Measurements from ENCODE around the gene SENP7.
"Not testable (repeated sequence)": the region's sequence is repeated elsewhere in the genome, so short reads cannot be mapped to it uniquely, and the experiment has no call there.

SENP7 gene

DNA sequence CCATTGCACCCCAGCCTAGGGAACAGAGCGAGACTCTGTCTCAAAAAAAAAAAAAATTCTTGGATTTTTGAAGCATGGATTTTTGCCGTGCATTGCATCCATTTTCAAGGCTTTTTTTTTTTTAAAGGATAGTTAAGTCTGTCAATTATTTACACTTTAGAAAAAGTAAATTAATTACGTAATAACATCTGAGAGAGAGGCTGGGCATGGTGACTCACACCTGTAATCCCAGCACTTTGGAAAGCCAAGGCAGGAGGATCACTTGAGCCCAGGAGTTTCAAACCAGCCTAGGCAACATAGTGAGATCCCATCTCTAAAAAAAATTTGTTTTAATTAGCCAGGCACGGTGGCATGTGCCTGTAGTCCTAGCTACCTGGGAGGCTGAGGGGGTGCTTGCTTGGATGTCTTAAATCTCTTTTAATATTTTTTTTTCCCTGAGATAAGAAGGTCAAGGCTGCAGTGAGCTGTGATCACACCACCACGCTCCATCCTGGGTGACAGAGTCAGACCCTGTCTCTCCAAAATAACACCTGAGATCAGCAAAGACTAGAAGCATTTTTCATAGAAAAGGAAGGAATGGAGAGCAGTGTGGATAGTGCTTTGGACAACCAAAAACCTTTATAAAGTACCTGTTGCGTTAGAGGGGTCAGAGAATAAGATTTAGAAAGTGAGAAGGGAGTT lies 6.8 kb upstream of the SENP7 start:
- no peak for DNase-seq

DNA sequence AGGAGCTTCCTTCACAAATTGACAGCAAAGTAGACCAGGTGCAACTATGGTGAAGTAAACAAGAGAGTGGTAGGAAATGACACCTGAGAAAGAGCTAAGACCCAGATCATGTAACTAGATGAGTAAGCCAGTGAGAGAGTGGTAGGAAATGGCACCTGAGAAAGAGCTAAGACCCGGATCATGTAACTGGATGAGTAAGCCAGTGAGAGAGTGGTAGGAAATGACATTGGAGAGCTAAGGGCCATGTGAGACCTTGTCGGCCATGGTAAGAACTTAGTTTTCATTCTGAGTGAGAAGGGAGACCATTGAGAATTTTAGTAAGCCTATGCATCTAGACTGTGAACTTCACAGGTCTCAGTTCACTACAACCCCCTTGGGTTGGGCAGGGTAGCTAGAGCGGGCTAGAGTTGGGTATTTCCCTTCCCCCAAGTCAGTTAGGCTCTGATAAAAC lies 5.4 kb upstream of the SENP7 start:
- DNase-seq: no peak

GRCh38 chr3:101513419-101513986 lies 491 bp upstream of the SENP7 start:
- no peak for DNase-seq

- DNase-seq: peak in 1 of 2 experiments; percentile 74
Observed at GRCh38 chr3:101512396-101512645, 691 bp downstream of the SENP7 start.

- DNase-seq: no peak
Observed at GRCh38 chr3:101509811-101510210, 3.2 kb downstream of the SENP7 start.

- no peak for DNase-seq
Observed at GRCh38 chr3:101509281-101509680, 3.7 kb downstream of the SENP7 start.

GRCh38 chr3:101501783-101502182 lies 11.2 kb downstream of the SENP7 start:
- DNase-seq: no peak

- DNase-seq: no peak
Observed at GRCh38 chr3:101500208-101500607, 12.8 kb downstream of the SENP7 start.

DNA sequence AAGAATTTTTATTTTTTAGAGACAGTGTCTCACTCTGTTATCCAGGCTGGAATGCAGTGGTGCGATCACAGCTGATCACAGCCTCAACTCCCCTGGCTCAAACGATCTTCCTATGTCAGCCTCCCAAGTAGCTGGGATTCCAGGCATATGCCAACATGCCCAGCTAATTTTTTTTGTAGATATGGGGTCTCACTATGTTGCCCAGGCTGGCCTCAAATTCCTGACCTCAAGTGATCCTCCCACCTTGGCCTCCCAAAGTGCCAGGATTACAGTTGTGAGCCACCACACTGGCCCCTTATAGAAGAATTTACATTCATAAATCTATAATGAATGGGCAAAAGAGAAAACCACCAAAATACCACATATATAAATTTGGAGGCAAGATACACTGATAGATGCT lies 15.2 kb downstream of the SENP7 start:
- DNase-seq: no peak

DNA sequence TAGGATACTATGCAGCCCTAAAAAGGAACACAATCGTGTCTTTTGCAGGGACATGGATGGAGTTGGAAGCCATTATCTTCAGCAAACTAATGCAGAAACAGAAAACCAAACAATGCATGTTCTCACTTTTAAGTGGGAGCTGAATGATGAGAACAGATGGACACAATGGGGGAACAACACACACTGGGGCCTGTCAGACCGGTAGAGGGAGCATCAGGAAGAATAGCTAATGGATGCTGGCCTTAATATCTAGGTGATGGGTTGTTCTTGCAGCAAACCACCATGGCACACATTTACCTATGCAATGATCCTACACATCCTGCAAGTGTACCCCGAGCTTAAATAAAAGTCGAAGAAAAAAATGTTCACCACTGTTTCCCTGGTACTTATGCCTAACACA lies 17.5 kb downstream of the SENP7 start:
- peak; percentile 71 to 75 for DNase-seq

DNA sequence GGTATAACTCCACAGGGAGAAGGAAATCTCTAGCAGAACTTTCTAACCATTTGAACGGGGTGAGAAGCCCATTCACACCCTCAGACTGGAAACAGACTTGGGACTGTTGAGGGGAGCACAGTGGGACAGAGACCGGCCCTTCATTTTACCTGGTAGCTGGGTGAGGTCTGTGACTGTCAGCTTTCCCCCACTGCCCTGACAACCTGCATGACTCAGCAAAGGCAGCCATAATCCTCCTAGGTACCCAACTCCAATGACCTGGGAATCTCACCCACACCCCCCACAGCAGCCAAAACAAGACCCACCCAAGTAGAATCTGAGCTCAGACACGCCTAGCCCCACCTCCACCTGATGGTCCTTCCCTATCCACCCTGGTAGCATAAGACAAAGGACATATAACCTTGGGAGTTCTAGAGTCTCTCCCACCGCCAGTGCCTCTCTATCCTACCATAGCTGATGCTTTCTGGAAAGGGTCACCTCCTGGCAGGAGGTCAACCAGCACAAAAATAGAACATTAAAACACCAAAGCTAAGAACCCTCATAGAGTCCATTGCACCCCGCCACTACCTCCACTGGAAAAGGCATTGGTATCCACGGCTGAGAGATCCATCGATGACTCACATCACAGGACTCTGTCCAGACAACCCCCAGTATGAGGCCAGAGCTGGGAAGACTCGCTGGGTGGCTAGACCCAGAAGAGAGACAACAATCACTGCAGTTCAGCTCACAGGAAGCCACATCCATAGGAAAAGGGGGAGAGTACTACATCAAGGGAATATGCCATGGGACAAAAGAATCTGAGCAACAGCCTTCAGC lies 28.0 kb downstream of the SENP7 start:
- DNase-seq: no peak

- DNase-seq: no peak
Observed at GRCh38 chr3:101478980-101479379, 34.0 kb downstream of the SENP7 start.

- DNase-seq: not testable (repeated sequence)
Observed at GRCh38 chr3:101474841-101475552, 38.0 kb downstream of the SENP7 start.

GRCh38 chr3:101468676-101469075 lies 44.3 kb downstream of the SENP7 start:
- not testable (repeated sequence) for DNase-seq

DNA sequence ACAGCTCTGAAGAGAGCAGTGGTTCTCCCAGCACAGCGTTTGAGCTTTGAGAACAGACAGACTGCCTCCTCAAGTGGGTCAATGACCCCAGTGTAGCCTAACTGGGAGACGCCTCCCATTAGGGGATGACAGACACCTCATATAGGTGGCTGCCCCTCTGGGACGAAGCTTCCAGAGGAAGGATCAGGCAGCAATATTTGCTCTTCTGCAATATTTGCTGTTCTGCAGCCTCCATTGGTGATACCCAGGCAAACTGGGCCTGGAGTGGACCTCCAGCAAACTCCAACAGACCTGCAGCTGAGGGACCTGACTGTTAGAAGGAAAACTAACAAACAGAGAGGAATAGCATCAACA lies 45.7 kb downstream of the SENP7 start:
- not testable (repeated sequence) for DNase-seq

- no peak for DNase-seq
Observed at GRCh38 chr3:101466465-101467309, 46.3 kb downstream of the SENP7 start.

DNA sequence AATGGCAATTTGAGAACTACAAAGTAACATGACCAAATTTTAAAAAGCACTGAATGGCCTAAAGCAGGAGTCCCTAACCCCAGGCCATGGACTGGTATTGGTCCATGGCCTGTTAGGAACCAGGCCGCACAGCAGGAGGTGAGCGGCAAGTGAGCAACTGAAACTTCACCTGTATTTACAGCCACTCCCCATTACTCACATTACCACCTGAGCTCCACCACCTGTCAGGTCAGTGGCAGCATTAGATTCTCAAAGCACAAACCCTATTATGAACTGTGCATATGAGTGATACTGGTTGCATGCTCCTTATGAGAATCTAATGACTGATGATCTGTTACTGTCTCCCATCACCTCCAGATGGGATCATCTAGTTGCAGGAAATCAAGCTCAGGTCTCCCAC lies 48.8 kb downstream of the SENP7 start:
- no peak for DNase-seq

DNA sequence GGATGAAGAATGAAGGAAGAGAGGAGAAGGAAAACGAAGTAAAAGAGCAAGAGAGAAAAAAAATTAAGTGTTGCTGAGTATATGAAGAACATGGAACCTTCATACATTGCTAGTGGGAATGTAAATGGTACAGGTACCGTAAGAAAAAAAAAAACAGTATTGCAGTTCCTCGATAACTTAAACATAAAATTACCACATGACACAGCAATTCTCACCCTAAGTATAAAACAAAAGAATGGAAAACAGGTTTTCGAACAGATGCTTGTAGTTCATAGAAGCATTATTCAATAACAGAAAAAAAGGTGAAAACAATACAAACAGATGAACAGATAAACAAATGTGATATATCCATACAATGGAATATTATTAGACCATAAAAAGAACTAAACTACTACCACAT lies 51.6 kb downstream of the SENP7 start:
- DNase-seq: no peak

GRCh38 chr3:101458387-101458786 lies 54.6 kb downstream of the SENP7 start:
- DNase-seq: no peak

- no peak for DNase-seq
Observed at GRCh38 chr3:101454629-101455028, 58.4 kb downstream of the SENP7 start.

DNA sequence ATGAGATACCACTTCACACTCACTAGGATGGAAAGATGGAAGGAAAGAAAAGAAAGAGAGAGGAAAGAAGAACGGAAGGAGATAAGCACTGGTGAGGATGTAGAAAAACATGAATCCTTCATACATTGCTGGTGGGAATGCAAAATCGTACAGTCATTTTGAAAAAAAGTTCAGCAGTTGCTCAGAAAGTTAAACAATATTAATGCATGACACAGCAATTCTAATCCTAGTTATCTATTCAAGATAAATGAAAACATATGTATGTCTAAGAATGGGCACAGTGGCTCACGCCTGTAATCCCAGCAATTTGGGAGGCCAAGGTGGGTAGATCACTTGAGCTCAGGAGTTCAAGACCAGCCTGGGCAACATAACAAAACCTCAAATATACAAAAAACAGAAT lies 59.1 kb downstream of the SENP7 start:
- no peak for DNase-seq

GRCh38 chr3:101438641-101439040 lies 74.4 kb downstream of the SENP7 start:
- DNase-seq: not testable (repeated sequence)

- DNase-seq: no peak
Observed at GRCh38 chr3:101433652-101434051, 79.4 kb downstream of the SENP7 start.
